ENCODE data around the gene RTN4R. TPM values are rescaled to one million over a fixed set of nuclear protein-coding genes. Genes with fewer than 3 reads are reported as not detected.
"Not testable (repeated sequence)": the region's sequence is repeated elsewhere in the genome, so short reads cannot be mapped to it uniquely, and the experiment has no call there.

RTN4R gene
- total RNA-seq, 2 experiments from 2014 or later: 0.36 to 0.50 TPM

GRCh38 chr22:20264614-20265452 is 3.3 kb downstream of the RTN4R start:
- Mint-ChIP-seq H3K27ac (no peak overlapping the region), H3K27me3 (no peaks in the 10 kb centered on the region), H3K4me1 (ENCODE audit: low read depth) (peaks cover 5% of the 10 kb centered on the region), H3K9me3 (no peaks in the 10 kb centered on the region), H3K4me3 (peak overlapping the region; percentile 56), H3K36me3 (ENCODE audit: low read depth) (no peaks in the 10 kb centered on the region)
- Histone ChIP-seq H3K4me1 (ENCODE audit: insufficient read depth, low read length) (peaks cover 16% of the 10 kb centered on the region), H3K9me3 (ENCODE audit: control insufficient read depth in 1 of 2, insufficient read depth in 1 of 2, low read length in 2 of 2) (no peaks in the 10 kb centered on the region), H3K36me3 (ENCODE audit: insufficient read depth, low read length) (no peaks in the 10 kb centered on the region), H3K27ac (ENCODE audit: low read depth in 1 of 2, low read length in 2 of 2) (no peak overlapping the region), H3K4me3 (ENCODE audit: low read length) (no peak overlapping the region), H3K27me3 (ENCODE audit: control insufficient read depth in 1 of 2, insufficient read depth in 2 of 2, low read length in 2 of 2) (no peaks in the 10 kb centered on the region)
- intact Hi-C loops (cut with DNase I, micrococcal nuclease): loop anchor here in 1 of 2 experiments (5.0 kb wide), 1 partner anchor 58 kb away; no protein-coding TSS in a partner anchor
- TF ChIP-seq CTCF (IDR thresholded peaks at IDR 0.05): no peak
- ATAC-seq (ENCODE audit: poor library complexity): no peak
- DNase-seq: no peak
- ChIA-PET CTCF (no interaction called here), POLR2A (no interaction called here)

- H3K27ac Mint-ChIP-seq; H3K36me3 Mint-ChIP-seq (ENCODE audit: low read depth); CTCF ChIA-PET; H3K27me3 ChIP-seq (ENCODE audit: control insufficient read depth in 1 of 2, insufficient read depth in 2 of 2, low read length in 2 of 2); H3K9me3 ChIP-seq (ENCODE audit: control insufficient read depth in 1 of 2, insufficient read depth in 1 of 2, low read length in 2 of 2); H3K36me3 ChIP-seq (ENCODE audit: insufficient read depth, low read length); POLR2A ChIA-PET; H3K4me3 ChIP-seq (ENCODE audit: low read length); DNase-seq; intact Hi-C loops (cut with DNase I, micrococcal nuclease); ATAC-seq (ENCODE audit: poor library complexity); H3K4me3 Mint-ChIP-seq; H3K27ac ChIP-seq (ENCODE audit: low read depth in 1 of 2, low read length in 2 of 2); H3K27me3 Mint-ChIP-seq; H3K9me3 Mint-ChIP-seq; H3K4me1 Mint-ChIP-seq (ENCODE audit: low read depth): not testable (repeated sequence)
- H3K4me1 ChIP-seq (ENCODE audit: insufficient read depth, low read length): peaks cover 14% of the 10 kb centered on the region
Observed at GRCh38 chr22:20263404-20264281, 4.5 kb downstream of the RTN4R start.

- Histone ChIP-seq H3K27ac (ENCODE audit: low read depth in 1 of 2, low read length in 2 of 2) (no peak overlapping the region), H3K9me3 (ENCODE audit: control insufficient read depth in 1 of 2, insufficient read depth in 1 of 2, low read length in 2 of 2) (no peaks in the 10 kb centered on the region), H3K4me3 (ENCODE audit: low read length) (no peak overlapping the region), H3K36me3 (ENCODE audit: insufficient read depth, low read length) (no peaks in the 10 kb centered on the region), H3K27me3 (ENCODE audit: control insufficient read depth in 1 of 2, insufficient read depth in 2 of 2, low read length in 2 of 2) (no peaks in the 10 kb centered on the region), H3K4me1 (ENCODE audit: insufficient read depth, low read length) (peaks cover 10% of the 10 kb centered on the region)
- intact Hi-C loops (cut with DNase I, micrococcal nuclease): no loop called here
- H3K27ac Mint-ChIP-seq: no peak overlapping the region
- no peaks in the 10 kb centered on the region for H3K9me3 Mint-ChIP-seq
- ChIA-PET POLR2A (interaction anchor here (0.9 kb wide), 1 partner anchor 9 kb away, joined by 3 read pairs; no protein-coding TSS in a partner anchor), CTCF (no interaction called here)
- H3K27me3 Mint-ChIP-seq: no peaks in the 10 kb centered on the region
- peaks cover 5% of the 10 kb centered on the region for H3K4me1 Mint-ChIP-seq (ENCODE audit: low read depth)
- H3K4me3 Mint-ChIP-seq: no peak overlapping the region
- ATAC-seq (ENCODE audit: poor library complexity) (no peak), DNase-seq (no peak)
- TF ChIP-seq CTCF (IDR thresholded peaks at IDR 0.05): no peak
- no peaks in the 10 kb centered on the region for H3K36me3 Mint-ChIP-seq (ENCODE audit: low read depth)
Observed at GRCh38 chr22:20262582-20263147, 5.5 kb downstream of the RTN4R start.
